OCI-LY1 (cell line): ENCODE results near the gene OLFM3.
A peak's percentile ranks its signal among the peaks of the same experiment; 100 is the strongest.

ENCODE experiments used
- H2AFZ ChIP-seq: fragments of 200-600 bp; sonication (generic), shearing (Covaris generic); 2 replicates; pipeline ENCODE4 v1.6.0; 2014; ENCODE audit warnings: antibody characterized with exemption, mild to moderate bottlenecking, low read length
- H3F3A ChIP-seq: fragments of 200-600 bp; sonication (generic), shearing (Covaris generic); 2 replicates; pipeline ENCODE4 v1.6.0; 2014; ENCODE audit warnings: mild to moderate bottlenecking, antibody characterized with exemption, low read length, moderate library complexity; ENCODE audit not compliant: insufficient read depth
- H3K27ac ChIP-seq: fragments of 200-600 bp; sonication (generic); 2 replicates; pipeline ENCODE4 v1.5.1; 2014; ENCODE audit warnings: low read length, mixed run types, mild to moderate bottlenecking, low read depth; ENCODE audit not compliant: poor library complexity, severe bottlenecking
- H3K27me3 ChIP-seq: fragments of 200-600 bp; sonication (generic); 2 replicates; pipeline ENCODE4 v1.6.0; 2014; ENCODE audit warnings: antibody characterized with exemption, mild to moderate bottlenecking, low read length, moderate library complexity; ENCODE audit not compliant: insufficient read depth
- H3K36me3 ChIP-seq: fragments of 200-600 bp; sonication (generic); 2 replicates; pipeline ENCODE4 v1.6.1; 2014; ENCODE audit warnings: mild to moderate bottlenecking, antibody characterized with exemption, low read length, moderate library complexity, mixed read lengths; ENCODE audit not compliant: insufficient read depth
- H3K4me1 ChIP-seq: fragments of 200-600 bp; sonication (generic); 2 replicates; pipeline ENCODE4 v1.5.1; 2014; ENCODE audit warnings: mild to moderate bottlenecking, low read length, moderate library complexity; ENCODE audit not compliant: insufficient read depth, severe bottlenecking
- H3K4me2 ChIP-seq: fragments of 200-600 bp; sonication (generic), shearing (Covaris generic); 2 replicates; pipeline ENCODE4 v1.6.1; 2014; ENCODE audit warnings: low read length
- H3K4me3 ChIP-seq: fragments of 200-600 bp; sonication (generic); 2 replicates; pipeline ENCODE4 v1.5.1; 2014; ENCODE audit warnings: low read length, low read depth, mild to moderate bottlenecking, mixed read lengths; ENCODE audit not compliant: poor library complexity, severe bottlenecking
- H3K79me2 ChIP-seq: fragments of 200-600 bp; shearing (Covaris generic); 2 replicates; pipeline ENCODE4 v1.6.1; 2016; ENCODE audit warnings: mixed run types, low read length, mixed read lengths; ENCODE audit not compliant: insufficient read depth
- H3K9ac ChIP-seq: fragments of 200-600 bp; sonication (generic), shearing (Covaris generic); 2 replicates; pipeline ENCODE4 v1.6.1; 2014; ENCODE audit warnings: mild to moderate bottlenecking, low read length, mixed read lengths
- H3K9me2 ChIP-seq: fragments of 200-600 bp; sonication (generic), shearing (Covaris generic); 2 replicates; pipeline ENCODE4 v1.6.1; 2014; ENCODE audit warnings: low read depth, mild to moderate bottlenecking, low read length, mixed read lengths
- H3K9me3 ChIP-seq: fragments of 200-600 bp; shearing (Covaris generic); 2 replicates; pipeline ENCODE4 v1.6.1; 2014; ENCODE audit warnings: low read length, mixed read lengths
- H4K20me1 ChIP-seq: fragments of 200-600 bp; sonication (generic), shearing (Covaris generic); 2 replicates; pipeline ENCODE4 v1.6.0; 2016; ENCODE audit warnings: mild to moderate bottlenecking, low read length; ENCODE audit not compliant: insufficient read depth
- EZH2 ChIP-seq: fragments of 200-600 bp; sonication (generic), shearing (Covaris generic); IDR thresholded peaks from 2 replicates; pipeline ENCODE4 v1.8.0; 2017; ENCODE audit warnings: borderline replicate concordance, mixed run types, mild to moderate bottlenecking, antibody characterized with exemption, low read length, moderate library complexity, mixed read lengths
- TF ChIP-seq, protein P1 (sequence below): fragments of 200-600 bp; sonication (generic), shearing (Covaris generic); IDR thresholded peaks from 2 replicates; pipeline ENCODE4 v1.5.1; 2017; ENCODE audit warnings: mild to moderate bottlenecking, antibody characterized with exemption, low read length, moderate library complexity, mixed read lengths

The OLFM3 gene

DNA sequence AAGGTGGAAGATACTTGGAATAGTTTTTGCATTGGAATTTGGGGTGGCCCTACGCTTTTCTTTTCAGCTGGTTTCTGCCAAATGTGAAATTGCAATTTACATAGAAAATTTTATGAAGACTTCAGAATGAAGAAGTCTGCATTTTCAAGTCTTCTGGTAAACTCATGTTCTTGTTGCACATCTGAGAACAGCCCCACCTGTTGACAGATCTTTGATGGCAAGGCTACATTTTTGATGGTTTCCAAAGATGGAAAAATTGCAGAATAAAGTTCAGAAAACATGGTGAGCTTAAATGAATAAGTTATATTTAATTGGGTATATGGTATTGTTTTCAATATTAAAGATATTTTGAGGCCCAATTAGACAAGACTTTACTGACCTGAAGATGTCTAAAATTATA lies 25.4 kb downstream of the OLFM3 start:
- Histone ChIP-seq H3K4me2 (no peak overlapping the region), H3K36me3 (no peaks in the 10 kb centered on the region), H3K79me2 (no peaks in the 10 kb centered on the region), H3K27ac (no peak overlapping the region), H3K4me1 (no peaks in the 10 kb centered on the region), H3K9me3 (no peaks in the 10 kb centered on the region), H3K4me3 (no peak overlapping the region), H2AFZ (no peak overlapping the region), H3K9me2 (no peaks in the 10 kb centered on the region), H3F3A (no peaks in the 10 kb centered on the region), H3K27me3 (no peaks in the 10 kb centered on the region), H4K20me1 (no peaks in the 10 kb centered on the region), H3K9ac (no peak overlapping the region)
- TF ChIP-seq, protein P1, sequence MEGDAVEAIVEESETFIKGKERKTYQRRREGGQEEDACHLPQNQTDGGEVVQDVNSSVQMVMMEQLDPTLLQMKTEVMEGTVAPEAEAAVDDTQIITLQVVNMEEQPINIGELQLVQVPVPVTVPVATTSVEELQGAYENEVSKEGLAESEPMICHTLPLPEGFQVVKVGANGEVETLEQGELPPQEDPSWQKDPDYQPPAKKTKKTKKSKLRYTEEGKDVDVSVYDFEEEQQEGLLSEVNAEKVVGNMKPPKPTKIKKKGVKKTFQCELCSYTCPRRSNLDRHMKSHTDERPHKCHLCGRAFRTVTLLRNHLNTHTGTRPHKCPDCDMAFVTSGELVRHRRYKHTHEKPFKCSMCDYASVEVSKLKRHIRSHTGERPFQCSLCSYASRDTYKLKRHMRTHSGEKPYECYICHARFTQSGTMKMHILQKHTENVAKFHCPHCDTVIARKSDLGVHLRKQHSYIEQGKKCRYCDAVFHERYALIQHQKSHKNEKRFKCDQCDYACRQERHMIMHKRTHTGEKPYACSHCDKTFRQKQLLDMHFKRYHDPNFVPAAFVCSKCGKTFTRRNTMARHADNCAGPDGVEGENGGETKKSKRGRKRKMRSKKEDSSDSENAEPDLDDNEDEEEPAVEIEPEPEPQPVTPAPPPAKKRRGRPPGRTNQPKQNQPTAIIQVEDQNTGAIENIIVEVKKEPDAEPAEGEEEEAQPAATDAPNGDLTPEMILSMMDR = peak; percentile 35
- TF ChIP-seq EZH2 = no peak

DNA sequence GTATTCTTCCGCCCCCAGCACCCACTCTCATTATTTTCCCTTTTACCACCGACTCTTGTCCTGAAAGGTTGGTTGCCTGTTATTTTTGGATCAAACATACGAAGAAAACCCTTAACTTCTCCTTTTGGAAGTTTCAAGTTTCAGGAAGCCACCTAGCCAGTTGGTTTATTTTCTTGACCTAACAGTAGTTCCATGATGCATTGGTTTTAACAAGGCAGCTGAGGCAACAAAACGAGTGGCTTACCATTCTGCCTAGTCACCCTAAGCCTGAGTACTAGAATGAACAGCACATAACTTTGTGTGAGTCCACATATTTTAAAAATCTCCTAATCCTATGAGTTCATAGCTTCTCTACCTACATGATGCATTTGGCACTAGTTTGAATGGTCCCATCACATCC lies 28.9 kb downstream of the OLFM3 start:
- no peaks in the 10 kb centered on the region for H3K36me3 ChIP-seq
- H3K9me3 ChIP-seq = no peaks in the 10 kb centered on the region
- H3K9me2 ChIP-seq = no peaks in the 10 kb centered on the region
- no peak overlapping the region for H3K4me2 ChIP-seq
- H3K4me1 ChIP-seq = no peaks in the 10 kb centered on the region
- H3K4me3 ChIP-seq = no peak overlapping the region
- H3K27ac ChIP-seq = no peak overlapping the region
- no peak for TF ChIP-seq EZH2
- TF ChIP-seq, protein P1 = no peak
- H3K9ac ChIP-seq = no peak overlapping the region
- no peaks in the 10 kb centered on the region for H3F3A ChIP-seq
- H3K79me2 ChIP-seq = no peaks in the 10 kb centered on the region
- no peaks in the 10 kb centered on the region for H4K20me1 ChIP-seq
- no peaks in the 10 kb centered on the region for H3K27me3 ChIP-seq
- no peak overlapping the region for H2AFZ ChIP-seq

DNA sequence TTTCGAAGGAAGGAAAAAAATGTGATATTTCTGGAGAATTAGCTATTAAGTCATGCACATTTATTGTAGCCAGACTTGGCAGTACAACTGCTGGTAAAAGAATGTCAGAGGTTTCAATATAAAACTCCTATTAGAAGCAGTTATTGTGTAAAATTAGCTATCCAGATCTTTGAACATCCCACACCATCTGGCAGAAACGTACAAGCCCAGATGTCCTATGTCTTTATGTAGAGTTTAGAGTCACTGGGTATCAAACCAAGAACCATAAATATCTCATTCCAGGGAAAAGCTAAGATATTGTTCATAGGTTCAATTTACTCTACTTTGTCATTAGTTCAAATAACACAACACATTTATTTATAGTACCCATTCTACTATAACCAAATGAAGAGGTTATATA lies 31.4 kb downstream of the OLFM3 start:
- TF ChIP-seq, protein P1 = no peak
- no peak for TF ChIP-seq EZH2
- H3F3A ChIP-seq = no peaks in the 10 kb centered on the region
- no peak overlapping the region for H3K9ac ChIP-seq
- no peak overlapping the region for H2AFZ ChIP-seq
- no peak overlapping the region for H3K4me3 ChIP-seq
- no peaks in the 10 kb centered on the region for H3K9me2 ChIP-seq
- no peaks in the 10 kb centered on the region for H3K79me2 ChIP-seq
- H3K4me1 ChIP-seq = no peaks in the 10 kb centered on the region
- H4K20me1 ChIP-seq = no peaks in the 10 kb centered on the region
- no peak overlapping the region for H3K27ac ChIP-seq
- H3K9me3 ChIP-seq = no peaks in the 10 kb centered on the region
- H3K4me2 ChIP-seq = no peak overlapping the region
- H3K36me3 ChIP-seq = no peaks in the 10 kb centered on the region
- no peaks in the 10 kb centered on the region for H3K27me3 ChIP-seq
